GM12891 (cell line): ENCODE measurements around the gene KDM4B.

Source experiments
- PAX5 ChIP-seq: IDR thresholded peaks from 2 replicates; pipeline ENCODE4 v1.6.1; 2011; ENCODE audit warnings: low read length, moderate library complexity, mild to moderate bottlenecking; ENCODE audit not compliant: insufficient read depth, severe bottlenecking
- POLR2A ChIP-seq: IDR thresholded peaks from 2 replicates; pipeline ENCODE4 v1.6.1; 2011; ENCODE audit warnings: low read depth, low read length, control low read depth
- POLR2AphosphoS5 ChIP-seq: IDR thresholded peaks from 2 replicates; pipeline ENCODE4 v1.6.1; 2011; ENCODE audit warnings: low read depth, low read length, control low read depth
- POU2F2 ChIP-seq: IDR thresholded peaks from 2 replicates; pipeline ENCODE4 v1.6.1; 2011; ENCODE audit warnings: low read depth, mild to moderate bottlenecking, control low read depth, low read length, moderate library complexity
- SPI1 ChIP-seq: IDR thresholded peaks from 2 replicates; pipeline ENCODE4 v1.6.1; 2011; ENCODE audit warnings: low read depth, low read length, control low read depth
- TAF1 ChIP-seq: IDR thresholded peaks from 2 replicates; pipeline ENCODE4 v1.6.1; 2011; ENCODE audit warnings: low read depth, low read length, control low read depth

DNA sequence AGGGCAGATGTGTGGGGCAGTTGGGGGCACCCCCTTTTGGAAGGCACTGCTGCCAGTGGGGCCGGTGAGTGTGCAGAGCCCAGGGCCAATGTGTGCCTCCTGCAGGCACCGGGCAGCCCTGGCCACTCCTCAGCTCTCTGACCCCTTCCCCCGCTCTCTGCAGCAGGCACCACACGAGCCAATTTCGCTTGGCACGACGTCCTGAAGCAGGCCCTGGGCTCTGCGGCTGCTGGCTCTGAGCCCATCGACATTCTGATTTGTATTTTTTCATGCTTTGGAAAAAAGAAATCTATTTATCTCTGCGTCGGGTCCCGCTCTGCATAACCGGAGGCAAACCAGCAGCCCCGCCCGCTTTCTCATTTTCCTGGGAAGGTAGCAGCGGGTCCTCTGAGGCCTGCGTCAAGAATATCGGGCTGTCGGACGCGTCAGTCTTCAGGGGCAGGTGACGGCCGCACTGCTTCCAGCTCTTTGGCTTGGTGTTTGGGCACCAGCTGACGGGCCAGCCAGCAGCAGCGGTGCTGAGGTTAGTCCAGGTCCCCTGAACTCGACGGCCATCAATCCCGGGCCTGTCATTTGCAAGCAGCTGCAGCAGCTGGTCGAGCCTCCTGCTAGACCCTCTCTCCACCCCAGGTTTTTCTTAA, 134.3 kb downstream of the KDM4B start:
- no peak for TF ChIP-seq POLR2A
- TF ChIP-seq POLR2AphosphoS5: no peak
- TF ChIP-seq POU2F2: no peak
- TF ChIP-seq TAF1: no peak
- TF ChIP-seq SPI1: no peak
- TF ChIP-seq PAX5: no peak
